H1 (cell line): ENCODE measurements around the gene SLC48A1. TPM values are rescaled to one million over a fixed set of nuclear protein-coding genes. Genes with fewer than 3 reads are reported as not detected.
A peak's percentile ranks its signal among the peaks of the same experiment; 100 is the strongest.

ENCODE experiments used
- CTCF ChIA-PET: fragments of 300-600 bp; sonication (Branson Sonifier 250); formaldehyde crosslinking; loops from one replicate; lab custom pipeline; 2021; ENCODE audit not compliant: partially characterized antibody; lab: Charles Lee
- POLR2A ChIA-PET: fragments of 300-600 bp; sonication (Branson Sonifier 250); formaldehyde crosslinking; loops from one replicate; lab custom pipeline; 2021; ENCODE audit warnings: inconsistent platforms; ENCODE audit not compliant: partially characterized antibody; lab: Charles Lee
- DNase-seq, 2 experiments: peaks; one replicate each; pipeline versions ENCODE4 v3.0.0 to v3.0.0-alpha.2; 2010 to 2022; ENCODE audit warnings: low spot score in 2 of 2, low read depth in 1 of 2, mixed read lengths in 1 of 2
- FAIRE-seq: peaks from 2 replicates; lab custom pipeline; 2011; peaks lifted over from hg19 to GRCh38; lab: Jason Lieb, UNC
- H2AFZ ChIP-seq: 2 replicates; pipeline ENCODE4 v1.8.1; 2012; ENCODE audit warnings: low read length, inconsistent platforms
- H2AK5ac ChIP-seq: 2 replicates; pipeline ENCODE4 v1.6.1; 2013; ENCODE audit warnings: low read depth, low read length
- H2BK120ac ChIP-seq: replicated peaks from 2 replicates; pipeline ENCODE3; 2013; ENCODE audit warnings: low read depth, low read length, inconsistent platforms
- H2BK12ac ChIP-seq: 2 replicates; pipeline ENCODE4 v1.6.1; 2013; ENCODE audit warnings: low read depth, low read length
- H2BK15ac ChIP-seq: 2 replicates; pipeline ENCODE4 v1.6.1; 2013; ENCODE audit warnings: low read length
- H2BK20ac ChIP-seq: 2 replicates; pipeline ENCODE4 v1.6.1; 2013; ENCODE audit warnings: low read length
- H2BK5ac ChIP-seq: 2 replicates; pipeline ENCODE4 v1.6.1; 2013; ENCODE audit warnings: low read depth, low read length
- H3K14ac ChIP-seq: 2 replicates; pipeline ENCODE4 v1.6.1; 2013; ENCODE audit warnings: inconsistent platforms; ENCODE audit not compliant: insufficient read length
- H3K18ac ChIP-seq: 2 replicates; pipeline ENCODE4 v1.6.1; 2013; ENCODE audit warnings: low read length; ENCODE audit errors: extremely low read depth
- H3K23ac ChIP-seq: 2 replicates; pipeline ENCODE4 v1.6.1; 2013; ENCODE audit warnings: inconsistent platforms; ENCODE audit not compliant: insufficient read length
- H3K23me2 ChIP-seq: 2 replicates; pipeline ENCODE4 v1.6.1; 2013; ENCODE audit warnings: low read depth, low read length
- H3K27ac ChIP-seq: 2 replicates; pipeline ENCODE4 v1.6.1; 2011; ENCODE audit warnings: low read depth, low read length, inconsistent platforms
- H3K27me3 ChIP-seq, 4 experiments: replicated peaks in 1 of 4; 1 replicate in 1 of 4; 2 replicates in 3 of 4; pipeline versions ENCODE4 v1.6.1 to v1.8.1; 2011 to 2013; ENCODE audit warnings: low read length in 3 of 4, mild to moderate bottlenecking in 3 of 4, inconsistent platforms in 2 of 4, mixed read lengths in 2 of 4, moderate library complexity in 1 of 4; ENCODE audit not compliant: control insufficient read depth in 3 of 4, insufficient read depth in 3 of 4; ENCODE audit errors: extremely low read depth in 1 of 4
- H3K36me3 ChIP-seq, 4 experiments: 2 replicates each; pipeline versions ENCODE4 v1.6.1 to v1.8.1; 2011 to 2013; ENCODE audit warnings: mild to moderate bottlenecking in 4 of 4, low read length in 3 of 4, moderate library complexity in 2 of 4, control low read depth in 1 of 4, inconsistent platforms in 1 of 4; ENCODE audit not compliant: insufficient read depth in 4 of 4, control insufficient read depth in 2 of 4
- H3K4ac ChIP-seq: replicated peaks from 2 replicates; pipeline ENCODE3; 2013; ENCODE audit warnings: low read length, low read depth, mixed read lengths, inconsistent platforms; ENCODE audit not compliant: insufficient read length
- H3K4me1 ChIP-seq, 4 experiments: replicated peaks in 1 of 4; 1 replicate in 1 of 4; 2 replicates in 3 of 4; pipeline versions ENCODE4 v1.6.1 to v1.8.1; 2011 to 2013; ENCODE audit warnings: low read length in 3 of 4, inconsistent platforms in 2 of 4, mixed read lengths in 1 of 4; ENCODE audit not compliant: insufficient read depth in 4 of 4, control insufficient read depth in 3 of 4
- H3K4me2 ChIP-seq, 2 experiments: 2 replicates each; pipeline versions ENCODE4 v1.6.1 to v1.8.1; 2011 to 2013; ENCODE audit warnings: low read depth in 2 of 2, low read length in 2 of 2, control low read depth in 1 of 2, inconsistent platforms in 1 of 2, mild to moderate bottlenecking in 1 of 2; ENCODE audit not compliant: insufficient read depth in 1 of 2
- H3K4me3 ChIP-seq, 4 experiments: fragments of 200-600, 300-600 bp in 1 of 4; sonication (generic), shearing (Covaris generic), sonication (Bioruptor Twin) in 1 of 4; 2 replicates each; pipeline versions ENCODE4 v1.5.1 to v1.8.1; 2011 to 2016; ENCODE audit warnings: low read length in 4 of 4, low read depth in 3 of 4, control low read depth in 2 of 4, inconsistent platforms in 2 of 4, mild to moderate bottlenecking in 2 of 4, mixed read lengths in 1 of 4, moderate library complexity in 1 of 4; ENCODE audit not compliant: insufficient read depth in 2 of 4; ENCODE audit errors: extremely low read depth in 1 of 4
- H3K56ac ChIP-seq: replicated peaks from 2 replicates; pipeline ENCODE3; 2013; ENCODE audit warnings: low read depth, mild to moderate bottlenecking, mixed read lengths, low read length, inconsistent platforms; ENCODE audit not compliant: insufficient read length
- H3K79me1 ChIP-seq: 2 replicates; pipeline ENCODE4 v1.6.1; 2013; ENCODE audit warnings: low read depth, low read length, control low read depth
- H3K79me2 ChIP-seq, 2 experiments: 2 replicates each; pipeline versions ENCODE4 v1.6.1 to v1.8.1; 2012 to 2013; ENCODE audit warnings: low read length in 2 of 2, mild to moderate bottlenecking in 2 of 2, inconsistent platforms in 1 of 2; ENCODE audit not compliant: insufficient read depth in 2 of 2, control insufficient read depth in 1 of 2
- H3K9ac ChIP-seq, 4 experiments: replicated peaks in 1 of 4; 1 replicate in 1 of 4; 2 replicates in 3 of 4; pipeline versions ENCODE4 v1.6.1 to v1.8.1; 2011 to 2013; ENCODE audit warnings: low read depth in 3 of 4, low read length in 3 of 4, control low read depth in 2 of 4, mild to moderate bottlenecking in 2 of 4, moderate library complexity in 2 of 4, inconsistent platforms in 1 of 4; ENCODE audit errors: extremely low read depth in 1 of 4
- H3K9me3 ChIP-seq, 2 experiments: 2 replicates each; pipeline versions ENCODE4 v1.6.1 to v1.8.1; 2012 to 2013; ENCODE audit warnings: mild to moderate bottlenecking in 2 of 2, moderate library complexity in 2 of 2, control low read depth in 1 of 2, inconsistent platforms in 1 of 2, low read depth in 1 of 2, low read length in 1 of 2, mixed read lengths in 1 of 2; ENCODE audit not compliant: insufficient read depth in 2 of 2
- H4K20me1 ChIP-seq, 2 experiments: replicated peaks in 1 of 2; 2 replicates each; pipeline versions ENCODE3 to v1.8.1; 2011 to 2013; ENCODE audit warnings: inconsistent platforms in 2 of 2, low read length in 2 of 2, mild to moderate bottlenecking in 1 of 2; ENCODE audit not compliant: insufficient read depth in 2 of 2, control insufficient read depth in 1 of 2
- H4K5ac ChIP-seq: 2 replicates; pipeline ENCODE4 v1.6.1; 2013; ENCODE audit warnings: low read length, low read depth, mixed read lengths, inconsistent platforms; ENCODE audit not compliant: insufficient read length
- H4K8ac ChIP-seq: 2 replicates; pipeline ENCODE4 v1.8.0; 2013; ENCODE audit warnings: mild to moderate bottlenecking, moderate library complexity, low read length, inconsistent platforms; ENCODE audit not compliant: insufficient read depth; ENCODE audit errors: extremely low read depth
- H4K91ac ChIP-seq: replicated peaks from 2 replicates; pipeline ENCODE3; 2013; ENCODE audit warnings: low read length, mixed read lengths, inconsistent platforms; ENCODE audit not compliant: insufficient read length
- BACH1 ChIP-seq: IDR thresholded peaks from 2 replicates; pipeline ENCODE4 v1.6.1; 2012; ENCODE audit warnings: low read length, improper control_type of control experiment
- SAP30 ChIP-seq: fragments of 300-600 bp; sonication (generic); IDR thresholded peaks from 2 replicates; pipeline ENCODE4 v1.7.1; 2012; ENCODE audit warnings: low read length, moderate library complexity, mild to moderate bottlenecking, inconsistent platforms; ENCODE audit not compliant: insufficient read depth, insufficient replicate concordance
- WGBS, 2 experiments: shearing (Covaris generic) in 1 of 2; methylation state at CpG; one replicate each; pipeline versions ENCODE4 v1.1.6 to v1.1.7; 2013 to 2015; ENCODE audit warnings: low lambda C conversion rate in 2 of 2, mixed read lengths in 2 of 2, inconsistent platforms in 1 of 2, low coverage in 1 of 2, missing lambda C conversion rate in 1 of 2; ENCODE audit not compliant: insufficient replicate concordance in 2 of 2, insufficient coverage in 1 of 2, insufficient read length in 1 of 2; ENCODE audit errors: extremely low coverage in 1 of 2, missing lambda C conversion rate in 1 of 2; 5-methylcytosine and 5-hydroxymethylcytosine counted together
- polyA plus RNA-seq, 7 experiments: library from polyadenylated mRNA; depleted of rRNA in 3 of 7; stranded (reverse) in 5 of 7; unstranded in 2 of 7; fragments of >200 nt in 5 of 7; fragments of 200-250 nt in 2 of 7; gene quantifications; 1 replicate in 5 of 7; 2 replicates in 1 of 7; 4 replicates in 1 of 7; pipeline versions ENCODE4 v1.2.1 to v1.2.3, GENCODE V29; 2011 to 2013; ENCODE audit warnings: missing spikeins in 2 of 7, mixed read lengths in 2 of 7
- total RNA-seq: library from RNA; stranded (reverse); fragmentation: NEBNext Ultra II Directional; extraction: Animal tissue kit (Norgen Biotek cat#: 25700); gene quantifications from 2 replicates; pipeline ENCODE4 v1.2.1, GENCODE V29; 2021

The SLC48A1 gene
- total and polyA plus RNA-seq, 2 of the 8 experiments (the other 6 are each of a cell fraction or from before 2014, with no cell fraction given) = 9.5 to 14.1 TPM

DNA sequence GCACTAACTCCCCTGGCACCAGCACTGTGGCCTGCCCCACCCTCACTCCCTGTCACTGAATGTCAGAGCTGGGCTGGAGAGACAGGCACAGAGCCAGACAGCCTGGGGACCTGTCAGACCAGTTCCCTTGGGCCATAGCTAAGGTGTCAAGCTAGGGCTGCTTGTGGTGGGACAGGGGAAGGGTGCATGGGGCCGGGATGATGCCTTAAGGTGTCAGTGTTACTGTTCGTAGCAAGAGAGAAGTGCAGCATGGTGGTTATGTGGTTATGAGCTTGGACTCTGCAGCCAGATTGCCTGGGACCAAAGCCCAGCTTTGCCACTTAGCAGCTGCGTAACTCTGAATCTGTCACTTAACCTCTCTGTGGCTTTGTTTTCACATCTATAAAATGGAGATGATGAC is 18.2 kb upstream of the SLC48A1 start:
- CTCF ChIA-PET = interaction anchor here (0.9 to 64.6 kb wide), 9 partner anchors 8 to 443 kb away, joined by 3 to 2442 read pairs (median 7); partner anchors contain the start of genes ENDOU, SLC48A1 and VDR
- no peaks in the 10 kb centered on the region for H3K36me3 ChIP-seq
- H3K9ac ChIP-seq = no peak overlapping the region
- H4K20me1 ChIP-seq = no peaks in the 10 kb centered on the region
- peaks cover 0 to 2% (median 0%) of the 10 kb centered on the region in 4 experiments; a peak in 2 of 7 replicates for H3K27me3 ChIP-seq
- H2BK12ac ChIP-seq = peak overlapping the region; percentile 78; the same call in 1 of the 2 replicates
- no peak overlapping the region for H3K4me2 ChIP-seq
- no peak overlapping the region for H3K56ac ChIP-seq
- H3K9me3 ChIP-seq = no peaks in the 10 kb centered on the region
- H2BK120ac ChIP-seq = no peak overlapping the region
- no peak overlapping the region for H4K8ac ChIP-seq
- H3K4me3 ChIP-seq = no peak overlapping the region
- peak overlapping the region; percentile 37; the same call in 1 of the 2 replicates for H2BK5ac ChIP-seq
- H3K23me2 ChIP-seq = peaks cover 8% of the 10 kb centered on the region; the same call in 1 of the 2 replicates
- H2AK5ac ChIP-seq = peak overlapping the region; percentile 26; the same call in 1 of the 2 replicates
- peak overlapping the region; percentile 2; the same call in 1 of the 2 replicates for H2BK20ac ChIP-seq
- H2BK15ac ChIP-seq = peak overlapping the region; percentile 85; the same call in 1 of the 2 replicates
- H4K91ac ChIP-seq = no peak overlapping the region
- 89% methylated on average over 3 of the region's 3 CpGs; no CpG with 5 or more reads in 1 of the 2 experiments for WGBS, 2 experiments
- no peak overlapping the region for H3K4ac ChIP-seq
- H3K23ac ChIP-seq = no peak overlapping the region
- no peak overlapping the region for H4K5ac ChIP-seq
- H2AFZ ChIP-seq = no peak overlapping the region
- no peak for DNase-seq
- H3K4me1 ChIP-seq = peaks cover 14 to 27% (median 16%) of the 10 kb centered on the region in 4 experiments
- TF ChIP-seq BACH1 (no peak), SAP30 (no peak)
- TF ChIP-seq, all 59 proteins: peak for 0
- H3K79me1 ChIP-seq = no peaks in the 10 kb centered on the region
- FAIRE-seq = no peak
- no peaks in the 10 kb centered on the region for H3K79me2 ChIP-seq
- no peak overlapping the region for H3K18ac ChIP-seq
- H3K14ac ChIP-seq = no peak overlapping the region
- POLR2A ChIA-PET = interaction anchor here (1.1 to 5.6 kb wide), 8 partner anchors 14 to 64 kb away, joined by 3 to 78 read pairs (median 4); partner anchors contain the start of genes ENDOU and SLC48A1
- H3K27ac ChIP-seq = no peak overlapping the region
